GM21528 (cell line): Measurements from ENCODE around the gene DPP4.

Experiments used
- ATAC-seq: cut with Tn5 transposase; IDR thresholded peaks from one replicate; pipeline ENCODE4 v1.9.1; 2021; ENCODE audit warnings: mild to moderate bottlenecking, moderate library complexity; ENCODE audit not compliant: unreplicated experiment, low FRiP score

DPP4 gene

DNA sequence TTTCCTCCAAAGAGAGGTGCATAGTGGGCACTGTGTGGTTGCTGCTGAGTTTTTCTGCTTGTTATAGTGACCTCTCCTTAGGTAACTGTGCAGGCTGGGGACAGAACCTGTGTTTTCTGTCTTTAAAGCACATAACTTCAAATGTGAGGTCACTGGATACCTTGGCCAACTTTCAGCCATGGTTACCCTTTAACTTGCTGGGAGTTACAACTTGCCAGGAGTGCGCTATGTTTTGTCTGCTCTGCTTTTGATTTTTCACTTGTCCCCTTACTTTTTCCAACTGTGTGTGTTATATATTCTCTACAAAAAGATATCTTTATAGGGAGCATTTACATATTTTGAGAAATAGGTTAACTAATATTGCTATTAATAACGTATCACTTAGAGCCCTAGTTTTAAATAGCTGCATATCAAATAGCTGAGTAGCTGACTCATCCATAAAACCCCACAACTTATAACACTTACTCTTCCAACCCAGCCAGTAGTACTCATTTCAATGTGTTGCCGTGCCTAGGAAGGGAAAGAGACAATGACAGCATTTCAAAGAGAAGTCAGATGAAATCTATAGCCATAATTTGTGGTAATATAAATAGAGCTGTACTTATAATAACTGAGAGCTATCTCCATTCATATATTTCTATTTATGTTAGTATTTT lies 51.6 kb downstream of the DPP4 start:
- no peak for ATAC-seq

DNA sequence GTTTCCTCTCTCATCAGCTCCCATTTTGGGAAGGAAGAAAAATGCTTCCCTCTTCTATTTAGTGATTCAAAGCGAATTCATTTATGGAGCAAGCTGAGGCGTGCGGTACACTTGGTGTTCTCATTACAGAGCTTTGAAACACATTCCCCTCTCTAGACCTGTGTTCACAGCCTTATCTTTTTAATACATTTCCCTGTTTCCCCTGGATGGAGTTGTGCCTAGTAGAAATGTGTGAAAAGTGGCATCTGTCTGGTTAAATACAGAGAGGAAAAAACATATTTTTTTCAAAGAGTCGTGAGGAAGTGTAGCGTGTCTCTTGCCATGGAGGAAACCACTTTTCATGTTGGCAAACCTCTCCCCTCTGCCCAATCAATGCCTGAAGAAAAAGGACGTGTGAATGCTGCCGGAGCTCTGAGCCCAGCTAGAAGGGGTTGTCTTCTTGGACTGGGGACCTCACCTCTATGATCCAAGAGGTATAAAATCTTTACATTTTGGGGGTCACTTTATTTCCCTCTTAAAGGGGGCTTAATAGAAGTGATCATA lies 52.4 kb downstream of the DPP4 start:
- ATAC-seq, result no peak

DNA sequence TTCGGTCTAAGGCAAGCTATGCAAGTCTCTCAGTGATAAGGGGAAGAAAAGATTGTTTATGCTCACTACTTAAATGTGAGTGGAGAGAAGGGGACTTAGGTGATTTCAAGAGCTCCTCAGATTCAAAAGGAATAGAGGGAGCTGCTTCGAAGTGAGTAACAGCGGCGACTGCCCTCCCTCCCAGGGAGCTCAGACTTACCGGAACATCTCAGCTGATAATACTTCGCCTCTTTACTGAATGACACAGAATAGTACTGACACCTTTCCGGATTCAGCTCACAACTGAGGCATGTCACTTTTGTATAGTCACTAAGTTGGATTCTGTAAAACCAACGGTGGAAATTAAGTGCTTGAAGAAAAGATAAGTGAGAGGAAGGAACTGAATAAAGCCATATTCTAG lies 55.5 kb downstream of the DPP4 start:
- no peak for ATAC-seq

DNA sequence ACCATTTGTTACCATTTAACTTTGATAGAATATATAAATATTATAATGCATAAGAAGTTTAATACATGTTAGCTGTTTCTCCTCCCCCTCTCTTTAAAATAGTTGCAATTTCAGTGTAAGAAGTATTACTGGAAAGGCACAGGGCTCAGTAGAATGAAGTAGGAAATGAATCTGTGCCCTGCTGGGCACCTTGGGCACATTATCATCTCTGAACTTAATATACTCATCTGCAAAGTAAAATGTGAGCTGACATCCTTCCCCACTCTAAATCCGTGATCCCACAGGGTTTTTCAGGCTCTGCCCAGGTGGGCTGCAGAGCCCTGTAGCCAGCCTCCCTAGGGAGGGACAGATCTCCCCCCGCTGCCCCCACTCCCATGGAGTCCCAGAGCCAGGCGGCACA lies 56.8 kb downstream of the DPP4 start:
- ATAC-seq, result no peak

DNA sequence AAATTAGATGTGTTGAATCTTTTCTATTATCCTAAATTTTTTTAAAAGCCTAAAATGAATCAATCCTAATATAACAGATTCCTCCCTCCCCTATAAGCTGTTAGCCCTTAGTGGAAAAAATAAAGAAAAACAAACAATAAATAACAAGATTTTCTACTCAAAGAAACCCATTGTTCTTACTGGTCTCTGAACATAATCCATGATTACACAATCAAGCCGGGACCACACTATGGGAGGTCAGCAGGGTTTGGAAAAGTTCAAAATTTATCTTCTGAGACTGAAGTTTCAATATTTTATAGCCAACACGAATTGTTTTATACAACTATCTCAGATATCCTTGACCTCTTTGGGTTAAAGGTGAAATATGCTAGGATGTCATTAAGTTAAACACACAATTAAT lies 57.9 kb downstream of the DPP4 start:
- ATAC-seq, result no peak

DNA sequence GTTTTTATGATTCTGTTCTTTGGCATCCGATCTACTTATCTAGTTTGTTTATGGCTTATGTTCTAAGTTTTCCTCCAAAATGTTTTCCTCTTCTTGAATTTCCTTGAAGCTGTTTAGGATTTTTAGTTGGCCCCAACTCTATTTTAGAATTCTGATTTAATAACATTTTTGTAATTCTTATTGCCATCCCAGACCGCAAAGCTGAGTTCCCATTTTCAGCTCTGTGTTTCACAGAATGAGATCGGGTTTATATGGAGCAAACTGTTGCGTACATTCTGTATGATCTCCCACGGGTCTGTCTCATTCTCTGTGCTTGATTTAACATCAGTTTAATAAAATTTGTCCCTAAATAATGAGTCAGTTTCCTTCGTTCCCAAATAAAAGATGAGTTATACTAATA lies 59.3 kb downstream of the DPP4 start:
- ATAC-seq, result no peak

DNA sequence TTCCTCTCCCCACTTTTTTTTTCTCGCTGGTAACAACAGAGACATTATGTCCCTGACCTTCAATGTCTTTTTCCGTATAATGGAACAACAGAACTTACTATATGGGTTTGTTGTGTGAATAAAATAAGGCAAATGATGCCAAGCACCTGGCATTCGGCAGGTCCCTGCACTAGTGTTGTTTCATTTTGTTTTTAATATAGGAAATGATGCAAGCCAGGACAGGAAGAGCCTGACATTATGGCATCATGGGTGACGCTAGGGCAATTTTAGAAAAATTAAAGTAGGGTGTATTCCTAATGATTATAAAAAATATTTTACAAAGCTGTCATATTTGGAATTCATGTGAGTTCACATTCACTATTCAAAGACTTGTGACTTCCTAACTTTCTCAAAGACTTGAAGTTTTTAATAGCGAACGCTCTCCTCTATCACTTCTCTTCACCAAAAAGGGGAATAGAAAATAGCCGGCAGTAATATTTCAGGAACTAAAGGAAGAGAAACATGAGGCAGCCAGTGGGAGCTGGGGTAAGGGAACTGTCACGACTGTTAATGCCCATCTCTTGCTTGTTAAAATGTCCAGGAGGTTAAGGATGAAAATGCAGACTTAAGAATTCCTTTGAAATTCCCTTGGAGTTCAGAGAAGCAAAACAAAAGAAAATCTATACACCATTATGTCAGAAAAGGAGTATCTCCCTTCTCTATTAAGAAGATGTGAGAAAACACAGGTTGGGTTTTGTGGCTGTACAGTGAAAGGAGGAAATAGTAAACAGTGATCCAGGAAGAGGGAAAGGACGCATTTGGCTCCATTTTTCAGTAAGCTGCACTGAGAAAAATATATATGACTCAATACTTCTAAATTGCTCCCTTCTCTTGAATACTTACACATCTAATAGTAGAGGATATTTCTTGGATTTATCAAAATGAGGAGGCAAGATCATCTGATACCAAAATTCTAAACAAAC lies 60.2 kb downstream of the DPP4 start:
- ATAC-seq, result no peak

DNA sequence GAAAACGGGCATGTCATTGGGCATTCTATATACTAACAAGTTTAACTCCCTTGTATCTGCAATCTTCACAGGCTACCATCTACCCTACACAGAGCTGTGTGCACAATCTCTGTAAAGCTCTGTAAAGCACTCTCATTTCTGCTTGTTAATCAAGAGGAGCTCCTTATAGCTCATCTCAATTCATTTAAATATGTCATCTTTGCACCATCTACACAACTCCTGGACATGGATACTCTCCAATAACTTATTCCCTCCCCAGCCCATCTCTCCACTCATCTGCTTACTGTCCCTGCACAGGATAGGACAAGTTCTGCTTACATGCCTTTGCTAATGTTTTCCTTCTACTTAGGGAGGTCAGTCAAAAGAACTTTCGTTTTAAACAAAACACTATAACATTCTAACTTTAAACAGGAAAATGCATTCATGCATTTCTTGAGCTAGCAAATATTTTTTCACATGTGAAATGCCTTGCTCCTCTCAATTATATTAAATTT lies 61.4 kb downstream of the DPP4 start:
- no peak for ATAC-seq

DNA sequence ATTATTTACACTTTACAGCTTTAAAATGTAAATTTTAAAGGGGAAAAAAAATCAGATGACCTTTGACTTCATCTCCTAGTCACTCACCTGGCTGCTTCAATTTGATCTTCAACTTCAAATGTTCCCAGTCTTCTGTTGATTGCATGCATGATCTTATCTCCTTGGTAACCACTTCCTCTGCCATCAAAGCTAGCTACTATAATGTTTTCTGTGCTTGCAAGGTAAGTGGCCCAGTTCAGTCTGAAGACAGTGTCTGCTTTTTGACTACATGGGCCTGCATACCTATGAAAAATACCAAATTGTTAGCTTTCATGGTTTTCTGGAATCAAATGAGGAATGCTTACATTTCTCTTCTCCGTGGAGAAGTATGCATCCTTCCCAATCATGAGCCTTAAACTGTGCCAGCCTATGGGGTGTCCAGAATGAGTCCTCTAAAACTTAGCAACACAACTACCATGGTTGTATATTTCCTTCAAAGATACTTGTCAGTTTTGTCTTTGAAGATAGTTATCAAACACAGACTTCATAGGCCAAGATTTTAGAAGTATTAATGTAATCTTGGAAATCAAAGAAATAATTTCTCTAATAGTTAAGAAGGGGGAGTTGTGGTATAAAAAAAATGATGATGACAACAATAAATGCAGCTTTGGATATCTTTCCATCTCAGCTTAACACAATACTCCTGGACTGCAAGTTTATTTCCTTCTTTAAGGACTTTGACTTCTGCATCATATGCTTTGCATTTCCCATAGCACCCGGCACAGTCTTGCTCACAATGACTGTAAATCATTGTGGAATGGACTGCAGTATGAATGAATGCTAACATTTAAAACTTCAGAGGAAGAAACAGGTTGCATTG lies 62.1 kb downstream of the DPP4 start:
- no peak for ATAC-seq

DNA sequence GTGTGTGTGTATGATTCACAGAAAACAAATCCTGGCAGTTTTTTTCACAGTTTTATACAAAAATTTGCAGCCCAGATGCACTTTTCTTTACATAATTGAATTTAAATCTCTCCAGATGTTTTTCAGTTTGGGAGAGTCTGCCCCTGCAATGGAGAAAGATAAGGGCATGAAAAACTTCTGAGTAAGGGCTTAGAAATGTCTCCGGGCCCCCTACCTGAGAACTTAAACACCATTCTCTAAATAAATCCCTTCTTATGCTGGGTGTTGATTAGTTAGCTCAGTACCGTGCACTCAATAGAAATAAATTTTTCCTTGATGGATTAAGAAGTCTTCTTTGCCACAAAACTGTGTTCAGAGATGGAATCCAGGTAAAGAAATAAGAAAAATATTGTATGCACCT lies 64.5 kb downstream of the DPP4 start:
- ATAC-seq, result no peak

DNA sequence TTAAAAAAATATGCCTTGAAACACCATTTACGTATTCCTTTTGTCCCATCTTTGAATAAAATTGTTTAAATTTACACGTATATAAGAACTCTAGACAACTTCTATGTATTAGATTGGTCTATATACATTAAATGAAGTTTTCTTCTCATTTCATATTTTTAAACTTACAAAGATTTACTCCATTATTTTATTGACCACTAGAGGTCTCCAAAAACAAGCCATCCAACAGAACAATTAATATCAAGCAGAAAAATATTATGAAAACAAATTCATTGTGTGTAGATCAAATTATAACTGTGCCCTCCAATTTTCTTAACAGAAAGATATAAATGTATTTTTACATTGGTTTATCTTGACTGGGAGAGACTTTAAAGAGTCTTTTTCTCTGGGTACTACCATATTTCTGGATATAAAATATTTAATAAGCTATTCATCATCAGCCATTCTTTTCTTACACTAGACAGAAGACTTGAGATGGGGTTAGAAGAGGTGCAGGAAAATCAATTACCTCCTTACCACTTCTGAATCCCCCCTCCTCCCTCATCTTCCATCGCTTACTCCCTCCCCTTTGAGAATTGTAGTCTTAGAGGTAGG lies 66.5 kb downstream of the DPP4 start:
- ATAC-seq, result no peak

DNA sequence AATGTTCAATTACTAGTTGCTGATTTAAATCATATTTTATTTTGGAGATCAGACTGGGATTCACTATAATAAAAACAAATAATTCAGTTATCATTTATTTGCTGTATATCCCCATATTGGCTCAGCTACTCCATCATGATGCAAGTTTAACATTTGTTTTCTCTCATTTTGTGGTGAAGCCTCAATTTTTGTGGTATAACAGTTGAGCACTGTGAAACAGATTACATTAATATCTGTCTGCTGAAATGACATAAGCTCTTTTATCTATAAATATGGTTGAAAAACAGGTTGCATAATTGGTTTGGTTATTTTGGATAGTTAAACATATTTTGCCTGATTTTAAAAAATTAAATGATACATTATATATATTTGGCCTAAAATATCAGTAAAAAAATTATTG lies 67.7 kb downstream of the DPP4 start:
- no peak for ATAC-seq

DNA sequence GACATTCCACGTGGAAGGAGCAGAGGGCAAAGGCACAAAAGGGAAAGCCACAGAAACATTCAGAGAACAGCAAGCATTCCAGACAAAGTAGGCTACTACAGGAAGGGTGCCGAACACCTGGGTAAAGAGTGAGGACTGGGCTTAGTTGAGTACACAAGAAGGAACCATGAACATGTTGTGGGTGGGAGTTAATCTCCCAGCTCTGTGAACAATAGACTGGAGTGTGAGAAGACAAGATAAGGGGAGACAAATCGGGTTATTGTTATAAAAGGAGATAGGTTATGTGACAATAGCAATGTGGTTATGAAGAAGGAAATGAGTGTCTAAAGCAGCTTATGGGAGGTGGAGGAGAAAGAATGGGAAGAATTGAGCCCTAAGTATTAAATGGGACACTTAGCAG lies 70.0 kb downstream of the DPP4 start:
- no peak for ATAC-seq

DNA sequence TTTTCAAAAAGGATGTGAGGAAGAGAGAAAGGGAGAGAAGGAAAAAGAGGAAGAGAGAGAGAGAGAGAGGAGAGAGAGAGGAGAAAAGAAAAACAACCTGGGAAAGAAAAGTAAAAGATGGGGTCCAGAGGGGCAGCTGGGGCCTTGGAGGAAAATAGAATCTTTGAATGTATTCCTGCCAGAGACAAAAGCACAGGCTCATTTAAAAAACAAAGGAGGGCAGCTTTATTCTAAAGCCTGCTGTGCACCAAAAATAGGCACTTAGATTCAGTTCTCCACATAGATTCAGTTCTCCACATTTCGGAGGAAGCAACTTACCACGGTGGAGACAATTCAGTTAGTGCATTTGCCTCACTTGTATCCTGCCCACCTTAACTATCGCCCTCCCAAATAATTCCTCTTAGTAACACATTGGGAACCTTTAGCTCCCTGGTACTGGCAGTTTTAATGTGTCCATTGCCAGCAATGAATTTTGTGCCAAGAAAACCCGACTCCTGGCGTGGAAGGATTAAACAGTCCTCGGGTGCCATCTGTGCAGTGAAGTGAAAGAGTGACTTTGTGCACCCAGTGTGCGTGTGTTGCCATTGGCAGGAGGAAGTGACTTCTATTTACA lies 71.3 kb downstream of the DPP4 start:
- no peak for ATAC-seq

DNA sequence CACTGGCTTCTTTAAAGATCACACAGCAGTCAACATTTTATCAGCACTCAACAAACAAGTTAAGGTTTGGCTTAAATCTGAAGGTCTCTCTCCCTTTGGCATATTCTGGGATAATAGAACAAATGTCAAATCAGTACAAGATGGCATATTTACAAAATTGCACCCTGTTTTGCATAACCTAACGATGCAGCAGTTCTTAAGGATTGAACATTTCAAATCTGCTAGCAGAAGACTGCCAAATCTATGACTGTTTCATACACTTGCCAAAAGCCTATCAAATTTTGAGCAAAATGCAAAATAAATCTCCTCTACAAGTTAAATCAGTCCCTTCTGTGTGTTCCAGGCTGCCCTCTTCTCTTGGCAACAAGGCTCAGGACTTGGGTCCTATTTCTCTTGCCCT lies 73.6 kb downstream of the DPP4 start:
- ATAC-seq, result no peak

DNA sequence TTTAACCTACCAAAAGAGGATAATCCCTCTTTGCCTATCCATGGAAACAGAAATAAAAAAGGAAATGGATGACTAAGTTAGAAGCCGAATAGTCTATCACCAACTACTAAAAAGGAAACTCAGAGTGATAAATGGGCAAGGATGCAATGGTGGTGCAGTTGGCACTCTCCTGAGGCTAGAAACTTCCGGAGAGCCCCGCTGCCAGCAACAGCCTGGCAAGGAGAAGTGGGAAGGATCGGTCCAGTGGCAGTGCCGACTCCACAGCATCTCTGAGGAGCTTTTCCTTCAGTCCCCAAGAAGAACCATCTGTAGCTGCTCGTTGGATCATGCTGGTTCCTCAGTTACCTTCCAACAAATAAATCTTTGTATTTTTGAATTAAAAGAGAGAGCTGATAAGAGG lies 74.7 kb downstream of the DPP4 start:
- ATAC-seq, result no peak

DNA sequence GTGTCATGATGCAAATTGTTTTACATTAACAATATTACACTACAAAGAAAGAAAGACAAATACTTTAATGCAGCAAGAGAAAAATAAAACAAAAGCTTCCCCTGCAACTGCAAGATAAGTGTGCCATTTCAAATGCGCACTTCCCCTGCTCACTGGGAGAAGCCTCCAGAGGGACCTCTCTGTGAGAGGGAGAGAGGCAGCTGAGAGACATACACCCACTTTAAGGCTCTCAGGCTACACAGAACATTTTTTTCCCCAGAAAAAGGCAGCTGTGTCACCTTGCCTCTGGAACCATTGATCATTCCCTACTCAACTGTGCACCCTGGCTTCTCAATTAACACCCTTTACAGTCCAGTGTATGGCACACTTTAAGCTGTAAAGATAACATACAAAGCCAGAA lies 75.2 kb downstream of the DPP4 start:
- no peak for ATAC-seq

DNA sequence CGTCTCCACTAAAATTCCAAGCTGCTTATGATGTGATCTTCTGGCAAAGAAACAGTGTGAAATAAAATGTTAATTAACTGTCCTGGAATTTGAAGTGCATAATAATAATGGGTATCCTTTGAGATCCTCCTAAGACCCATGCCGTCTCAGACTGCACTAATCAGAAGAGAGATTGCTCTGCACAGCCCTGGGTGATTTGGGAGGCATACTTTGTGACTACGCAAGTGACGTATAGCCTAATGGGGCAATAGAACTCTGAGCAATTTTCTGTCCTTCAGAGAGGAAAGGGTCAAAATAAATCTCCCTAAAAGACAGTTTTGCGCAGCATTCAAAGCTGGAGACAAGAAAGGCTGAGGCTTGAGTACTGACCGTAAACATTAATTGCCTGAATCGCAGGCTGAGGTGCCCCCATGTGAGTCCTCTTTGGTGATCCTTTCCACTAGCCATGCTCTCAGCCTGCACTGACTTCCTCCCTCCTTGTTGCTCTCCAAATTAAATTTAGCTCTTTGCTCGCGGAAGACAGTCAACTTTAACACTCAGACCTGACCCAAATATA lies 76.0 kb downstream of the DPP4 start:
- ATAC-seq, result no peak

DNA sequence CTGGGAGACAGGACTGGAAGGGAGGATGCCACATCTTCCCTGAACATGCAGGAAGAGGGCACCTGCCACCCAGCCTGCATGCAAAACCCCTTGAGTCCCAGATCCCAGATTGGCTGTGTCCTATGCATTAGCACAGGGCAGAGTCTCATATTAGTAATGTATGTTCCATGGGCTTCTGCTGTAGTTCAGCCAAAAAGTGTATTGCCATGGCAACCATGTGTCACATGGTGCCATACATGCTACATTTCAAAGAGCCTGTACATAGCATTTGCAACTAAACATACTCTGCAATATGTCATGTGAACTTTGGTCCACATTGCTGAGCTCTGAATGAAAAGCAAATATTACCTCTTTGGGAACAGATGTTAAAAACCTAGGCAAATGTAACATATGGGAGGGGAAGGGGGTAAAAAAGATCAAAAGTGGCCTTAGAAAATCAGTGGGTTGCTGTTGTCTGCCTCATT lies 78.4 kb downstream of the DPP4 start:
- ATAC-seq, result no peak
